ENCODE measurements around the gene CCND1. TPM values are rescaled to one million over a fixed set of nuclear protein-coding genes. Genes with fewer than 3 reads are reported as not detected.

The CCND1 gene
- total and polyA plus RNA-seq, 11 donors = 27.9 to 312 (median 144) TPM

DNA sequence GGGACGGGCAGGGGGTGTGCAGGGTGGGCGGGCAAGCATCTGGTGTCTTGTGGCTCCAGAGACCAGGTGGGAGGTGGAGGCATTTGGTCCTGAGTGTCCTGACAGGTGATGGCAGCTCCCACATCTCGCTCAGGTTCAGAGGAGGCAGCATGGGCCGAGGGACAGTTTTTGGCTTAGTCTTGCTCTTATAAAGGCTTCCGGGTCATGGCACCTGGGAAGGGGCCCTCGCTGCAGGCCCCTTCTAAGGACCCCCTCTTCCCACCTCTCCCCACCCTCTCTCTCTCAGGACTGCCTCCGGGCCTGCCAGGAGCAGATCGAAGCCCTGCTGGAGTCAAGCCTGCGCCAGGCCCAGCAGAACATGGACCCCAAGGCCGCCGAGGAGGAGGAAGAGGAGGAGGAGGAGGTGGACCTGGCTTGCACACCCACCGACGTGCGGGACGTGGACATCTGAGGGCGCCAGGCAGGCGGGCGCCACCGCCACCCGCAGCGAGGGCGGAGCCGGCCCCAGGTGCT lies 9.9 kb downstream of the CCND1 start:
- Histone ChIP-seq H3K9me3 (no peaks in the 10 kb centered on the region), H3K4me1 (peaks cover 0 to 53% (median 25%) of the 10 kb centered on the region in 12 donors), H3K4me3 (no peak overlapping the region), H3K27me3 (no peaks in the 10 kb centered on the region), H3K27ac (no peak overlapping the region), H3K36me3 (peaks cover 0 to 88% (median 63%) of the 10 kb centered on the region in 9 donors)
- TF ChIP-seq POLR2A (IDR thresholded peaks at IDR 0.05) = no peak
- TF ChIP-seq, protein P1, sequence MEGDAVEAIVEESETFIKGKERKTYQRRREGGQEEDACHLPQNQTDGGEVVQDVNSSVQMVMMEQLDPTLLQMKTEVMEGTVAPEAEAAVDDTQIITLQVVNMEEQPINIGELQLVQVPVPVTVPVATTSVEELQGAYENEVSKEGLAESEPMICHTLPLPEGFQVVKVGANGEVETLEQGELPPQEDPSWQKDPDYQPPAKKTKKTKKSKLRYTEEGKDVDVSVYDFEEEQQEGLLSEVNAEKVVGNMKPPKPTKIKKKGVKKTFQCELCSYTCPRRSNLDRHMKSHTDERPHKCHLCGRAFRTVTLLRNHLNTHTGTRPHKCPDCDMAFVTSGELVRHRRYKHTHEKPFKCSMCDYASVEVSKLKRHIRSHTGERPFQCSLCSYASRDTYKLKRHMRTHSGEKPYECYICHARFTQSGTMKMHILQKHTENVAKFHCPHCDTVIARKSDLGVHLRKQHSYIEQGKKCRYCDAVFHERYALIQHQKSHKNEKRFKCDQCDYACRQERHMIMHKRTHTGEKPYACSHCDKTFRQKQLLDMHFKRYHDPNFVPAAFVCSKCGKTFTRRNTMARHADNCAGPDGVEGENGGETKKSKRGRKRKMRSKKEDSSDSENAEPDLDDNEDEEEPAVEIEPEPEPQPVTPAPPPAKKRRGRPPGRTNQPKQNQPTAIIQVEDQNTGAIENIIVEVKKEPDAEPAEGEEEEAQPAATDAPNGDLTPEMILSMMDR (IDR thresholded peaks at IDR 0.05) = no peak
- 79 to 85% (median 85%) methylated on average over 18 to 23 of the region's 23 CpGs for WGBS, 4 donors
- DNase-seq (peak in 1 of 5 donors; percentile 53), ATAC-seq (no peak)
- intact Hi-C loops (cut with DNase I) = no loop called here

DNA sequence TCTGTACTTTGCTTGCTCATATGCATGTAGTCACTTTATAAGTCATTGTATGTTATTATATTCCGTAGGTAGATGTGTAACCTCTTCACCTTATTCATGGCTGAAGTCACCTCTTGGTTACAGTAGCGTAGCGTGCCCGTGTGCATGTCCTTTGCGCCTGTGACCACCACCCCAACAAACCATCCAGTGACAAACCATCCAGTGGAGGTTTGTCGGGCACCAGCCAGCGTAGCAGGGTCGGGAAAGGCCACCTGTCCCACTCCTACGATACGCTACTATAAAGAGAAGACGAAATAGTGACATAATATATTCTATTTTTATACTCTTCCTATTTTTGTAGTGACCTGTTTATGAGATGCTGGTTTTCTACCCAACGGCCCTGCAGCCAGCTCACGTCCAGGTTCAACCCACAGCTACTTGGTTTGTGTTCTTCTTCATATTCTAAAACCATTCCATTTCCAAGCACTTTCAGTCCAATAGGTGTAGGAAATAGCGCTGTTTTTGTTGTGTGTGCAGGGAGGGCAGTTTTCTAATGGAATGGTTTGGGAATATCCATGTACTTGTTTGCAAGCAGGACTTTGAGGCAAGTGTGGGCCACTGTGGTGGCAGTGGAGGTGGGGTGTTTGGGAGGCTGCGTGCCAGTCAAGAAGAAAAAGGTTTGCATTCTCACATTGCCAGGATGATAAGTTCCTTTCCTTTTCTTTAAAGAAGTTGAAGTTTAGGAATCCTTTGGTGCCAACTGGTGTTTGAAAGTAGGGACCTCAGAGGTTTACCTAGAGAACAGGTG lies 11.1 kb downstream of the CCND1 start:
- no peak overlapping the region for H3K4me3 ChIP-seq
- DNase-seq (peak in 1 of 5 donors; percentile 32), ATAC-seq (no peak)
- intact Hi-C loops (cut with DNase I) = no loop called here
- H3K36me3 ChIP-seq = peaks cover 0 to 77% (median 60%) of the 10 kb centered on the region in 9 donors
- TF ChIP-seq, protein P1 (IDR thresholded peaks at IDR 0.05) = no peak
- no peak for TF ChIP-seq POLR2A (IDR thresholded peaks at IDR 0.05)
- 62 to 70% (median 67%) methylated on average over 15 of the region's 15 CpGs for WGBS, 4 donors
- no peaks in the 10 kb centered on the region for H3K9me3 ChIP-seq
- H3K27me3 ChIP-seq = no peaks in the 10 kb centered on the region
- H3K27ac ChIP-seq = no peak overlapping the region
- peaks cover 0 to 42% (median 16%) of the 10 kb centered on the region in 12 donors for H3K4me1 ChIP-seq

DNA sequence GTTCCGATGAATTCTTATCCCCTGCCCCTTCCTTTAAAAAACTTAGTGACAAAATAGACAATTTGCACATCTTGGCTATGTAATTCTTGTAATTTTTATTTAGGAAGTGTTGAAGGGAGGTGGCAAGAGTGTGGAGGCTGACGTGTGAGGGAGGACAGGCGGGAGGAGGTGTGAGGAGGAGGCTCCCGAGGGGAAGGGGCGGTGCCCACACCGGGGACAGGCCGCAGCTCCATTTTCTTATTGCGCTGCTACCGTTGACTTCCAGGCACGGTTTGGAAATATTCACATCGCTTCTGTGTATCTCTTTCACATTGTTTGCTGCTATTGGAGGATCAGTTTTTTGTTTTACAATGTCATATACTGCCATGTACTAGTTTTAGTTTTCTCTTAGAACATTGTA lies 12.0 kb downstream of the CCND1 start:
- Histone ChIP-seq H3K27me3 (no peaks in the 10 kb centered on the region), H3K27ac (no peak overlapping the region), H3K4me1 (peaks cover 0 to 32% (median 10%) of the 10 kb centered on the region in 12 donors), H3K9me3 (no peaks in the 10 kb centered on the region), H3K4me3 (no peak overlapping the region), H3K36me3 (peaks cover 0 to 67% (median 56%) of the 10 kb centered on the region in 9 donors)
- TF ChIP-seq, protein P1 (IDR thresholded peaks at IDR 0.05) = no peak
- no peak for TF ChIP-seq POLR2A (IDR thresholded peaks at IDR 0.05)
- intact Hi-C loops (cut with DNase I) = no loop called here
- ATAC-seq (no peak), DNase-seq (peak in 1 of 5 donors; percentile 52)
- WGBS, 4 donors = 60 to 71% (median 70%) methylated on average over 11 of the region's 11 CpGs

DNA sequence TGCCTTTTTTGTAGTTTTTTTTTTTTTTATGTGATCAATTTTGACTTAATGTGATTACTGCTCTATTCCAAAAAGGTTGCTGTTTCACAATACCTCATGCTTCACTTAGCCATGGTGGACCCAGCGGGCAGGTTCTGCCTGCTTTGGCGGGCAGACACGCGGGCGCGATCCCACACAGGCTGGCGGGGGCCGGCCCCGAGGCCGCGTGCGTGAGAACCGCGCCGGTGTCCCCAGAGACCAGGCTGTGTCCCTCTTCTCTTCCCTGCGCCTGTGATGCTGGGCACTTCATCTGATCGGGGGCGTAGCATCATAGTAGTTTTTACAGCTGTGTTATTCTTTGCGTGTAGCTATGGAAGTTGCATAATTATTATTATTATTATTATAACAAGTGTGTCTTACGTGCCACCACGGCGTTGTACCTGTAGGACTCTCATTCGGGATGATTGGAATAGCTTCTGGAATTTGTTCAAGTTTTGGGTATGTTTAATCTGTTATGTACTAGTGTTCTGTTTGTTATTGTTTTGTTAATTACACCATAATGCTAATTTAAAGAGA lies 12.5 kb downstream of the CCND1 start:
- 84 to 89% (median 88%) methylated on average over 23 of the region's 23 CpGs for WGBS, 4 donors
- TF ChIP-seq, protein P1 (IDR thresholded peaks at IDR 0.05) = no peak
- no peak for TF ChIP-seq POLR2A (IDR thresholded peaks at IDR 0.05)
- Histone ChIP-seq H3K27me3 (no peaks in the 10 kb centered on the region), H3K36me3 (peaks cover 0 to 62% (median 51%) of the 10 kb centered on the region in 9 donors), H3K4me1 (peaks cover 0 to 27% (median 9%) of the 10 kb centered on the region in 12 donors), H3K9me3 (no peaks in the 10 kb centered on the region), H3K4me3 (no peak overlapping the region), H3K27ac (no peak overlapping the region)
- no peak for ATAC-seq
- peak in 1 of 5 donors; percentile 44 for DNase-seq
- intact Hi-C loops (cut with DNase I) = no loop called here

Data from heart left ventricle (tissue), 16 donors.